Epithelial cell of esophagus (primary cell): ENCODE results near the gene CLBA1.

ENCODE experiments used
- DNase-seq: peaks from one replicate; pipeline ENCODE4 v3.0.0; 2010; ENCODE audit warnings: low read depth
- H3K4me3 ChIP-seq: 2 replicates; pipeline ENCODE4 v1.5.1; 2011; ENCODE audit warnings: mild to moderate bottlenecking, low read length, control low read depth
- CTCF ChIP-seq: IDR thresholded peaks from 2 replicates; pipeline ENCODE4 v1.5.1; 2011; ENCODE audit warnings: low read depth, mild to moderate bottlenecking, low read length, control low read depth, inconsistent platforms; ENCODE audit not compliant: insufficient read depth; ENCODE audit errors: missing control alignments

CLBA1 gene

GRCh38 chr14:104954746-104955395 lies 30.7 kb upstream of the CLBA1 start:
- no peak for TF ChIP-seq CTCF

GRCh38 chr14:104955396-104955770 lies 30.2 kb upstream of the CLBA1 start:
- no peak for TF ChIP-seq CTCF
- DNase-seq, result no peak
- H3K4me3 ChIP-seq, result no peak overlapping the region

More at GRCh38 chr14:104954746-104955395, 30.7 kb upstream of the CLBA1 start:
- H3K4me3 ChIP-seq, result no peak overlapping the region
- no peak for DNase-seq

- no peak for DNase-seq
- H3K4me3 ChIP-seq, result no peak overlapping the region
- no peak for TF ChIP-seq CTCF
These were observed 29.2 kb upstream of the CLBA1 start for GRCh38 chr14:104956290-104956890.

GRCh38 chr14:104957146-104958113 lies 28.2 kb upstream of the CLBA1 start:
- H3K4me3 ChIP-seq, result no peak overlapping the region
- DNase-seq, result no peak

GRCh38 chr14:104964546-104964945 lies 21.0 kb upstream of the CLBA1 start:
- H3K4me3 ChIP-seq, result no peak overlapping the region
- no peak for TF ChIP-seq CTCF
- no peak for DNase-seq

More at GRCh38 chr14:104957146-104958113, 28.2 kb upstream of the CLBA1 start:
- TF ChIP-seq CTCF, result no peak

GRCh38 chr14:104965561-104966231 lies 19.9 kb upstream of the CLBA1 start:
- no peak for TF ChIP-seq CTCF
- no peak overlapping the region for H3K4me3 ChIP-seq
- no peak for DNase-seq
